ENCODE results near the gene SLC39A8. TPM values are rescaled to one million over a fixed set of nuclear protein-coding genes. Genes with fewer than 3 reads are reported as not detected.
"Not testable (repeated sequence)": the region's sequence is repeated elsewhere in the genome, so short reads cannot be mapped to it uniquely, and the experiment has no call there.

Gene SLC39A8
- total RNA-seq, 4 donors from 2014 or later: 9.3 to 238 (median 147) TPM

GRCh38 chr4:102281171-102281839 lies 64.0 kb downstream of the SLC39A8 start:
- no peak for DNase-seq (ENCODE audit: low spot score)
- no peak for ATAC-seq (ENCODE audit: low FRiP score)
- TF ChIP-seq CTCF (IDR thresholded peaks at IDR 0.05): no peak

GRCh38 chr4:102273317-102273716 lies 72.0 kb downstream of the SLC39A8 start:
- DNase-seq (ENCODE audit: low spot score); ATAC-seq (ENCODE audit: low FRiP score): not testable (repeated sequence)

- no peak for ATAC-seq (ENCODE audit: low FRiP score)
- DNase-seq (ENCODE audit: low spot score): no peak
- no peak for TF ChIP-seq CTCF (IDR thresholded peaks at IDR 0.05)
These were observed 73.0 kb downstream of the SLC39A8 start for GRCh38 chr4:102272318-102272717.

- ATAC-seq (ENCODE audit: low FRiP score) (no peak), DNase-seq (ENCODE audit: low spot score) (no peak)
- no peak for TF ChIP-seq CTCF (IDR thresholded peaks at IDR 0.05)
These were observed 76.9 kb downstream of the SLC39A8 start for GRCh38 chr4:102268355-102268754.

- no peak for ATAC-seq (ENCODE audit: low FRiP score)
- TF ChIP-seq CTCF (IDR thresholded peaks at IDR 0.05): peak in 1 of 3 donors; percentile 15
- DNase-seq (ENCODE audit: low spot score): no peak
These were observed 82.1 kb downstream of the SLC39A8 start for GRCh38 chr4:102263024-102263787.

GRCh38 chr4:102259702-102260101 lies 85.6 kb downstream of the SLC39A8 start:
- DNase-seq (ENCODE audit: low spot score) (no peak), ATAC-seq (ENCODE audit: low FRiP score) (no peak)
- no peak for TF ChIP-seq CTCF (IDR thresholded peaks at IDR 0.05)

- no peak for DNase-seq (ENCODE audit: low spot score)
- no peak for TF ChIP-seq CTCF (IDR thresholded peaks at IDR 0.05)
- ATAC-seq (ENCODE audit: low FRiP score): no peak
These were observed 86.2 kb downstream of the SLC39A8 start for GRCh38 chr4:102259081-102259480.
